Measurements from ENCODE around the gene GAS7. TPM values are rescaled to one million over a fixed set of nuclear protein-coding genes. Genes with fewer than 3 reads are reported as not detected.

The GAS7 gene
- total RNA-seq, 1 donor from 2014 or later = 26.7 TPM

- DNase-seq (ENCODE audit: low spot score) = no peak
Measured at GRCh38 chr17:9982159-9982558, 216.2 kb downstream of the GAS7 start.

DNA sequence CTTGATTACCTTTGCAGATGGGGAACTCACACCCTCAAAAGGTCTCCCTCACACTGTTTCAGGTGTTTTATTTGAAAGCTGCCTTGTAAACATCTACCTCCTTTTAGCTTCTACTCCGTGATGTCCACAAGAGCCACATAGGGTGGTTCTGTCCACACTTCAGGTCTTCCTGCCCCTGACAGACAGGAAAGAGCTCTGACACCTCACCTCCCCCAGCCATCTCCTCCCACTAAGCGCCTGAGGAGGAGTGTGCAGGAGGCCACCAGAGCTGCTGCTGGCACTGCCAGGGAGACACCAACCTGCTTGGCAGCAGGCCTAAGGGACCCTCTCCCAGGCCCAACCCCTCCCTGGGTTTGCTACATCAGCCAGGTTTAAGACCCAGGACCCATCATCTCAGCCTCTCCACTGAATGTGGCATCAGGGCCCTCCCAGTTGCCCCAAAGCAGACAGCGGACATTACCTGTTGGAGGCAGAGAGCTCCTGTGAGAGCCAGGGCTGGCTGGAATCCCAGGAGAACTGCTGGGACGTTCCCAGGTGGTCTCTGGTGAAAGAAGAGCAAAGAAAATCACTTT is 217.0 kb downstream of the GAS7 start:
- no peak for DNase-seq (ENCODE audit: low spot score)

DNA sequence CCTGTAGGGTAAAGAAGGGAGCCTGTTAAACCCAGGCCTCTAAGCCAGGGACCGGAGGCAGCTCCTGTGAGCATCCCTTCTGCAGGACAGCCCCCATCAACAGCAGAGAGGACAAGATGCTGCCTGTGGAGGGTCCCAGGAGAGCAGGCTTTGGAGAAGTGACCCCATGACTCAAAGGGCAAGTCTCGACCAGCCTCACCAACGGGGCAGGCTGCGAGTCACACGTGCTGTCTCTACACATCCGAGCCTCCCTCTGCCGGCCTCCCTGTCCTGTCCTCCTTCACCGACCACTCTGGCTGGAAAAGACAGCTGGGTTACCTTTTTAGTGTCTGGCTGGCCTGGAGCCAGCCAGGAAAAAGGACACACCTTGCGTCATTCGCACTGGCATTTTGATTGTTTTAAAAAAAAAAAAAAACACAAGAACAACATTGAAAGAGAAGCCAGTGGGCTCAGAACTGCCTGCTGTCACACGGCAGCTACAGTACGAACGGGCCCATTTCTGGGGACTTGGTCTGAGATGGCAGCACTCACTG is 218.9 kb downstream of the GAS7 start:
- no peak for DNase-seq (ENCODE audit: low spot score)

DNA sequence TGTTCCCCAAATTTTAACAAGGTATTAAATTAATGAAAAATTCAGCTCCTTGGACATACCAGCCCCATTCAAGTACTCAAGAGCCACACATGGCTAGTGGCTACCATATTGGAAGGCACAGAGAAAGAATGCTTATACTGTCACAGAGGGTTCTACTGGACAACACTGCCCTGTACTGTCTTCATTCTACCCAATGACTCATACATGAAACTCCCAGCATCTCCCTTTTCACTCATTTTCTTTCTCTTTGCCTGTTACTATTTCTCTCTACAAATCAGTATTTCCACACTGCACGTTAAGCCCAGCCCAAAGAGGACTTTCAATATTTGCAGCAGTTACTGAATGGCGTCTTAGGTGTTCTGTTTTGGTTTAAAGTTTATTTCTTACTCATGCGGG is 221.2 kb downstream of the GAS7 start:
- no peak for DNase-seq (ENCODE audit: low spot score)

- DNase-seq (ENCODE audit: low spot score) = no peak
Measured at GRCh38 chr17:9976283-9977179, 221.9 kb downstream of the GAS7 start.

DNA sequence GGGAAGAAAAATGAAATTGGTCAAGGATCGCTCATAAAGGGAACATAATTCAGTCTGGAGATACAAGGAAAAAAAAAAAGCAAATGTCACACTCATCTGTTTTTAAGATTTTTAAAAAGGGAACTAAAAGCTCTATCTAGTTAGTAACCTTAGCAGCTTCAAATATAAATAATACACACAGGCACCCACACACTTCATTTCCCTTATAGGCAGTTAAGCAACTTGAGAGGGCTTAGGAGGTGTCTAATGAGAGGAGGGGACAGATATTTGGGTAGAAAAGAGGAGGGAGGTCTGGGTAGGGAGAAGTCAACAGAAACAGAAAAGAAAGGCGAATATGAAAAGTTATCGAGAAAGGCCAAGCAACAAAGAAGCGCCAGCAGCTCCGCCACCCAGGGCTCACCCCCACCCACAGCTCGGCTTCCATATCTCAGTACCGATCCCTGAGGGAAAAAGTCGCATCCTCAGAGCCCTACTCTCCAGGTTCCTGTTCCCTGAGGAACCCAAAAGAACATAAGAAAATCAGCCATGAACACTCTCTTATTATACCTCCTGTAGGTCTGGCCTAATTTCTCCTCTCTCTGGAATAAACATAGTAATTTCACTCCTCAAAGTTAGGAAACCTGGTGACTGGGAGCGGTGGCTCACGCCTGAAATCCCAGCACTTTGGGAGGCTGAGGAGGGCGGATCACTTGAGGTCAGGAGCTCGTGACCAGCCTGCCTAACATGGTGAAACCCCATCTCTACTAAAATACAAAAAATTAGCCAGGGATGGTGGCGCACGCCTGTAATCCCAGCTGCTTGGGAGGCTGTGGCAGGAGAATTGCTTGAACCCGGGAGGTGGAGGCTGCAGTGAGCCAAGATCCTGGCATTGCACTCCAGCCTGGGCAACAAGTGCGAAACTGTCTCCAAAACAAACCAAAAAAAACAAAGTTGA is 223.7 kb downstream of the GAS7 start:
- no peak for DNase-seq (ENCODE audit: low spot score)

DNA sequence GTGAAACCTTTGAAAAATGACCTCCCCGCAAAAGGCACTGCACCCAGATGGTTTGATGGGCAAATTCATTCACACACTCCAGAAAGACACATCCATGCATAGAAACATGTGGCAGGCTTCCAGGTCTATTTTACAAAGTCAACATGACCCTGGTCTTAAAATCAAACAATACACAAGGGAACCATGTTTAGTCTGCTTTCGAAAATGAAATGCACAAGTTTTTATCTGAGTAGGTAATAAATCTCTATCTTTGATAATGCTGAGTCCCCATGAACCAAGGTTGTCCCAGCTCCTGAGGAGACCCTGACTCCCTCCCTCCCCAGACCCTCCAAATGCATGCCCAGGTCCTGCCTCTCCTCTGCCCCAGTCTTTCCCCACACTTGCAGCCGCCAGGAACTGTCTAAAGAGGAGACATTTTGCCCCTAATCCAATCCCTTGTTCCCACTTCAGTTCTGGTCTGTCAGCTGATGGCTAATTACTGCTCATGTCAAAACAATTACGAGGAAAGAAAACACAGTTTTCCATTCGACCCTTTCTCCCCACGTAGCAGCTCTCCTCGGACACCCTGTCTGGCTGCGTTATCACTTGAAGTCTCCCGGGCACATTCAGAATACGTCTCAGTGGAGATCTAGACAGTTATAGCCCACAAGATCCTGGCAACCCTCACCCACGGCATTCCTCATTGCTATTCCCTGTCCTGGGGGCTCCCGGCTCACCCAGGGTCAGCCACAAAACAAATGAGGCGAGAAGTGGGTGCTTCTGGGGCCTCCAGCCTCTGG is 224.5 kb downstream of the GAS7 start:
- DNase-seq (ENCODE audit: low spot score) = no peak

DNA sequence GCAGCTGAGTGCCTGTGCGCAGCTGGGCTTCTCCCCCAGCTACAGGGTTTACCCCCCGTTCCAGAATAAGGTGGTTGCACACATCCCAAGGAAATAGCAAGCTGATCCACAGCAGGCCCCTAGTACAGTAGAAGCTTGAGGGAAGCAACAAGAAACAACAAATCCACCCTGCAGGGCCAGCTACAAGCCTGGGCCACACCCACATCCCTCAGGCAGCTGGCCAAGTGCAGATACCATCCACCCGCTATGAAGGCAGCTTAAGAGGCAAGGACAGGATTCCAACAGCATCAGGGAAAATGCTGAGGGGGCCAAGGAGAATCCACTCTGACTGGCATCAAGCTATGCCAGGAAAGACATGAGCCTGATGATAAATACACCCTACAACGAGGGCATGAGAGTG is 226.4 kb downstream of the GAS7 start:
- DNase-seq (ENCODE audit: low spot score) = no peak

GRCh38 chr17:9969301-9969935 is 229.0 kb downstream of the GAS7 start:
- no peak for DNase-seq (ENCODE audit: low spot score)

DNA sequence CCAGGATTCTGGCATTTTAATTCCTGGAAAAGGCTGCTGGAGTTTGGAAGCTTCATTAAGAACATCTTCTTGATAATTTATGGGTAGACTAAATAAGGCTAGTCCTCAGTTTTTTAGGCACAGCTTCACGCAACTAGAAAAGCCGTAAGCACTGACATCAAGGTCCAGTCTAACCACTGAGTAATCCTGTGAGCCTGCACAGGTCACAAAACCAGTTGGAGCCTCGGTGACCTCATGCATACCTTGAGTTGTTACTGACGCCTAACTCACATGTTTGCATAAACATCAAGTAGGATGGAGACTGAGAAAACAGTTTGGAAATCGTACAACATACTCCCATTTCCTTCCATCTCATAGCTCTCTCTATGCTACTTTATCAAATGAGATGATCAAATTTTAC is 229.5 kb downstream of the GAS7 start:
- no peak for DNase-seq (ENCODE audit: low spot score)

GRCh38 chr17:9968008-9968407 is 230.4 kb downstream of the GAS7 start:
- DNase-seq (ENCODE audit: low spot score) = no peak

GRCh38 chr17:9959377-9959981 is 238.9 kb downstream of the GAS7 start:
- no peak for DNase-seq (ENCODE audit: low spot score)

DNA sequence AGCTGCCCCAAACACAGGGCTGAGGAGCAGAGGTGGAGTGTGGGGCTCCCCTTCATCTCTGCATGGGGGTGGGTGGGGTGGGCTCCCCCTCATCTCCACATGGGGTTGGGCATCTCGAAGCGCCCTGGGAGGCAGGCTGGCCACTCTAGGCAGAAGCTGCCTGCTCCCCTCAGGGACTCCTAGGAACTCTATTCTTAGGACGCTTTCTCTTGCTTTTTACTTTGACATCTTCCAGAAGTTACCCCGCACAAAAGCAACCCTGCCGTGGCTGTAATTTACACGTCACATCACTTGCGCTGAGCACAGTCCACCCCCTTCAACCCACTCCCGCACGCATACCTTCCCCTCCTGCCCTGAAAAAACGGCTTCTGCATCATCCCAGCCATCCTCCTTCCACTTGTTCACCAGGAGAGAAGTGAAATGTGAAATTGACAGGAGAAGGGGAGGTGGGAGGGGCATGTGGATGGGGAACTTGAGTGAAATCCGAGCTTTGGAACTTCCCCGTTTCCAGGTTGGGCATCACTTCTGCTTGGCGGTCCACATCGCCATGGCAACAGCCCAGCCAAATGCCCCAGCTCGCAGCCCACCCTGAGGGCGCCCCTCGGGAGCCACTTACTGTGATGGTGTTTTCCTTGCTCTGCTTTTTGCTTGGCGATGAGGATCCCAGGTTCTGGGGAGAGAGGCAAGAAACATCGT is 239.7 kb downstream of the GAS7 start:
- DNase-seq (ENCODE audit: low spot score) = no peak

- no peak for DNase-seq (ENCODE audit: low spot score)
Measured at GRCh38 chr17:9957244-9957643, 241.2 kb downstream of the GAS7 start.

DNA sequence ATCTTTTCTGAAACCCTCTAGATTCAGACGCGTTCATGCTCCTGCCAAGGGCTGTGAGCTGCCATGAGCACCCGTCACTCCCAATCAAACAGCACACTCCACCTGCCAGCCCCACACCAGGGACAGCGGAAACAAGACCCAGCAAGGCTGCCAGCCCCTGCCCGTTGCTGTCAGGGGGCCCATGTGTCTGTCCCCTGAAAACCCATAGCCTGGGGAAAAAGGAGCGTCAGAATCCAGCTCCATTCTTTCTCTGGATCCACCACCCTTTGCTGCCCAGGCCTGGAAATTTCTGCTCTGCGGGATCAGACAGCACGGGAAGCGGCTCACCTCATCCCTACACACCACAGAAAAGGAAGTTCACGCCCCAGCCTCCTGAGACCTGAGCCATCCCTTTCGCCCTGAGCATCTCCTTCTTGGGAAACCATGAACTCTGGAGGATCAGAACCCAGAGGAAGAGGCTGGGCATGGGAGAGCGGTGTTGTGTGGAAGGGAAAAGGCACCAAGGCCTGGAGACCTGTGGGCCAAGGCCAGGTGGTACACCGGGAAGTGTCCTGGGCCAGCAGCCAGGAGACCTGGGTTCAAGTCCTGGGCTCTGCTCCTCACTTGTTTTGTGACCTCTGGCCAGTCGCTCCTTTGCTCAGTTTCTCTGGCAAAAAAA is 241.8 kb downstream of the GAS7 start:
- DNase-seq (ENCODE audit: low spot score) = no peak

- DNase-seq (ENCODE audit: low spot score) = no peak
Measured at GRCh38 chr17:9953492-9953891, 244.9 kb downstream of the GAS7 start.

- DNase-seq (ENCODE audit: low spot score) = no peak
Measured at GRCh38 chr17:9951803-9952202, 246.6 kb downstream of the GAS7 start.

DNA sequence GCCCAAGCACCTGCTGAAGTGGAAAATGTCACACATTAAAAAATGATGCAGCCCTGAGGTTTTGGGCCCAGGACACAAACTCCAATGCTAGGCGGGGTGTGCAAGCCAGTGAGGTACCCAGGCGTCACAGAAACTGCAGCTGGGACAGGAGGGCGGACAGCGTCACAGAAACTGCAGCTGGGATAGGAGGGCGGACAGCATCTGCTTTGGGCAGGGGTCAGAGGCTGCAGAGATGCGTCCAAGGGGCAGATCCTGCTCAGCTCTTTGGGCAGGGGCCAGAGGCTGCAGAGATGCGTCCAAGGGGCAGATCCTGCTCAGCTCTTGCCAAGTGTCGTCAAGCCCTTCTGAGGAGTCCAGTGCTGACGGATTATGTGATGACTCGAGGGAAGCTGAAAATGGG is 249.5 kb downstream of the GAS7 start:
- DNase-seq (ENCODE audit: low spot score) = no peak

GRCh38 chr17:9944704-9945103 is 253.7 kb downstream of the GAS7 start:
- no peak for DNase-seq (ENCODE audit: low spot score)

All from mucosa of gallbladder (tissue), 1 donor.